SK-N-SH treated with all-trans-retinoic acid at 6 μM for 48 hours (cell line): ENCODE data around the gene KIF14.

Experiments
- ARNTL ChIP-seq: fragments of 450-650 bp; formaldehyde crosslinking; IDR thresholded peaks from 2 replicates; pipeline ENCODE4 v1.5.0; 2020; ENCODE audit warnings: low read depth, mild to moderate bottlenecking, moderate library complexity, borderline replicate concordance
- BACH2 ChIP-seq: fragments of 250-450 bp; sonication (Bioruptor Pico); IDR thresholded peaks from 2 replicates; pipeline ENCODE4 v1.9.0; 2021; ENCODE audit warnings: mild to moderate bottlenecking, borderline replicate concordance
- ESRRG ChIP-seq: fragments of 250-450 bp; sonication (Bioruptor Pico); IDR thresholded peaks from 2 replicates; pipeline ENCODE4 v1.6.1; 2021; ENCODE audit warnings: mild to moderate bottlenecking
- GLIS3 ChIP-seq: fragments of 250-450 bp; sonication (Bioruptor Pico); IDR thresholded peaks from 2 replicates; pipeline ENCODE4 v1.5.0; 2020; ENCODE audit warnings: mild to moderate bottlenecking, moderate library complexity
- ISL1 ChIP-seq: fragments of 250-450 bp; sonication (Bioruptor Pico); IDR thresholded peaks from 2 replicates; pipeline ENCODE4 v2.1.2; 2022; ENCODE audit warnings: mild to moderate bottlenecking, moderate library complexity
- RARB ChIP-seq: fragments of 250-450 bp; sonication (Bioruptor Pico); IDR thresholded peaks from 2 replicates; pipeline ENCODE4 v1.8.0; 2021; ENCODE audit warnings: mild to moderate bottlenecking, moderate library complexity
- TCF4 ChIP-seq: fragments of 250-450 bp; sonication (Bioruptor Pico); IDR thresholded peaks from 2 replicates; pipeline ENCODE4 v1.8.0; 2021; ENCODE audit warnings: mild to moderate bottlenecking, moderate library complexity, borderline replicate concordance
- ZC3H10 ChIP-seq: fragments of 250-450 bp; sonication (Bioruptor Pico); IDR thresholded peaks from 2 replicates; pipeline ENCODE4 v1.5.1; 2021; ENCODE audit warnings: mild to moderate bottlenecking, moderate library complexity
- ZFP30 ChIP-seq: fragments of 450-650 bp; formaldehyde crosslinking; IDR thresholded peaks from 2 replicates; pipeline ENCODE4 v1.5.0; 2022; ENCODE audit warnings: mild to moderate bottlenecking, moderate library complexity
- ZNF565 ChIP-seq: fragments of 450-650 bp; formaldehyde crosslinking; conservative IDR thresholded peaks from 2 replicates; pipeline ENCODE4 v1.5.0; 2020; ENCODE audit warnings: low read depth, mild to moderate bottlenecking, moderate library complexity
- TF ChIP-seq, protein P1 (sequence below): fragments of 250-450 bp; sonication (Bioruptor Pico); IDR thresholded peaks from 2 replicates; pipeline ENCODE4 v1.8.0; 2020; ENCODE audit warnings: mild to moderate bottlenecking, moderate library complexity, borderline replicate concordance
- TF ChIP-seq, protein P2 (sequence below): fragments of 250-450 bp; sonication (Bioruptor Pico); IDR thresholded peaks from 2 replicates; pipeline ENCODE4 v1.5.0; 2020; ENCODE audit warnings: mild to moderate bottlenecking, moderate library complexity

DNA sequence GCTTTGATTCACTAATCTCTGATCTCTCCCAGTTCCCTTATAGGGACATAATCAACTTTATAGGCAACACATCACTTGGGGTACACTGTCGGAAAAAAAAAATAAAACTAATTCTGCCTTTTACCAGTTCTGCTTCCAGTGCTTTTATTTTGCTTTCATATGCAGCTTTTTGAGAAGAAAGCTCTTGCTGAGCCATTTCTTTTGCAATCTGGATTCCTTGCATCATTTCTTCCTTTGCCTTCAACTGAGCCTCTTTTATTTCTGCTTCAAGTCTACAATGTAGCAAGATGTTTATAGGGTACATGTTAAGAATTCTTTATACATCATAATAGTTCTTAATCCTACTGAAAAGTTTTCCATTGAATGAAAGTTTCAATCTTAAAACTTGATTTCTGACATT is 30.6 kb downstream of the KIF14 start:
- no peak for TF ChIP-seq BACH2 (CRISPR knock-in tag)
- TF ChIP-seq TCF4 (CRISPR knock-in tag), result no peak
- TF ChIP-seq, protein P1, sequence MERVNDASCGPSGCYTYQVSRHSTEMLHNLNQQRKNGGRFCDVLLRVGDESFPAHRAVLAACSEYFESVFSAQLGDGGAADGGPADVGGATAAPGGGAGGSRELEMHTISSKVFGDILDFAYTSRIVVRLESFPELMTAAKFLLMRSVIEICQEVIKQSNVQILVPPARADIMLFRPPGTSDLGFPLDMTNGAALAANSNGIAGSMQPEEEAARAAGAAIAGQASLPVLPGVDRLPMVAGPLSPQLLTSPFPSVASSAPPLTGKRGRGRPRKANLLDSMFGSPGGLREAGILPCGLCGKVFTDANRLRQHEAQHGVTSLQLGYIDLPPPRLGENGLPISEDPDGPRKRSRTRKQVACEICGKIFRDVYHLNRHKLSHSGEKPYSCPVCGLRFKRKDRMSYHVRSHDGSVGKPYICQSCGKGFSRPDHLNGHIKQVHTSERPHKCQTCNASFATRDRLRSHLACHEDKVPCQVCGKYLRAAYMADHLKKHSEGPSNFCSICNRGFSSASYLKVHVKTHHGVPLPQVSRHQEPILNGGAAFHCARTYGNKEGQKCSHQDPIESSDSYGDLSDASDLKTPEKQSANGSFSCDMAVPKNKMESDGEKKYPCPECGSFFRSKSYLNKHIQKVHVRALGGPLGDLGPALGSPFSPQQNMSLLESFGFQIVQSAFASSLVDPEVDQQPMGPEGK, result no peak
- no peak for TF ChIP-seq ZNF565 (CRISPR knock-in tag)
- TF ChIP-seq RARB (CRISPR knock-in tag), result no peak
- no peak for TF ChIP-seq ISL1 (CRISPR knock-in tag)
- TF ChIP-seq GLIS3 (CRISPR knock-in tag), result no peak
- TF ChIP-seq ESRRG (CRISPR knock-in tag), result no peak
- TF ChIP-seq ZFP30 (CRISPR knock-in tag), result no peak
- TF ChIP-seq, protein P2, sequence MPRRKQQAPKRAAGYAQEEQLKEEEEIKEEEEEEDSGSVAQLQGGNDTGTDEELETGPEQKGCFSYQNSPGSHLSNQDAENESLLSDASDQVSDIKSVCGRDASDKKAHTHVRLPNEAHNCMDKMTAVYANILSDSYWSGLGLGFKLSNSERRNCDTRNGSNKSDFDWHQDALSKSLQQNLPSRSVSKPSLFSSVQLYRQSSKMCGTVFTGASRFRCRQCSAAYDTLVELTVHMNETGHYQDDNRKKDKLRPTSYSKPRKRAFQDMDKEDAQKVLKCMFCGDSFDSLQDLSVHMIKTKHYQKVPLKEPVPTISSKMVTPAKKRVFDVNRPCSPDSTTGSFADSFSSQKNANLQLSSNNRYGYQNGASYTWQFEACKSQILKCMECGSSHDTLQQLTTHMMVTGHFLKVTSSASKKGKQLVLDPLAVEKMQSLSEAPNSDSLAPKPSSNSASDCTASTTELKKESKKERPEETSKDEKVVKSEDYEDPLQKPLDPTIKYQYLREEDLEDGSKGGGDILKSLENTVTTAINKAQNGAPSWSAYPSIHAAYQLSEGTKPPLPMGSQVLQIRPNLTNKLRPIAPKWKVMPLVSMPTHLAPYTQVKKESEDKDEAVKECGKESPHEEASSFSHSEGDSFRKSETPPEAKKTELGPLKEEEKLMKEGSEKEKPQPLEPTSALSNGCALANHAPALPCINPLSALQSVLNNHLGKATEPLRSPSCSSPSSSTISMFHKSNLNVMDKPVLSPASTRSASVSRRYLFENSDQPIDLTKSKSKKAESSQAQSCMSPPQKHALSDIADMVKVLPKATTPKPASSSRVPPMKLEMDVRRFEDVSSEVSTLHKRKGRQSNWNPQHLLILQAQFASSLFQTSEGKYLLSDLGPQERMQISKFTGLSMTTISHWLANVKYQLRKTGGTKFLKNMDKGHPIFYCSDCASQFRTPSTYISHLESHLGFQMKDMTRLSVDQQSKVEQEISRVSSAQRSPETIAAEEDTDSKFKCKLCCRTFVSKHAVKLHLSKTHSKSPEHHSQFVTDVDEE (CRISPR knock-in tag), result no peak
- TF ChIP-seq ZC3H10 (CRISPR knock-in tag), result no peak
- TF ChIP-seq ARNTL (CRISPR knock-in tag), result no peak
